ENCODE measurements around the gene OR8A1. TPM values are rescaled to one million over a fixed set of nuclear protein-coding genes. Genes with fewer than 3 reads are reported as not detected.
"Not testable (repeated sequence)": the region's sequence is repeated elsewhere in the genome, so short reads cannot be mapped to it uniquely, and the experiment has no call there.

The OR8A1 gene
- total and polyA plus RNA-seq, 4 experiments from 2014 or later = not detected

- ChIA-PET CTCF (ENCODE audit: partially characterized antibody) (no interaction called here), POLR2A (ENCODE audit: partially characterized antibody) (no interaction called here)
- H3K9me3 ChIP-seq (ENCODE audit: control insufficient read depth in 1 of 2, low read length in 2 of 2) = no peaks in the 10 kb centered on the region
- no peaks in the 10 kb centered on the region for H3K4me1 Mint-ChIP-seq
- peaks cover 6 to 11% of the 10 kb centered on the region in 2 donors for H3K27me3 Mint-ChIP-seq
- no peaks in the 10 kb centered on the region for H3K4me1 ChIP-seq (ENCODE audit: insufficient read depth, low read length)
- no peak overlapping the region for H3K4me3 Mint-ChIP-seq
- no peaks in the 10 kb centered on the region for H3K27me3 ChIP-seq (ENCODE audit: insufficient read depth, low read length)
- H3K9me3 Mint-ChIP-seq = no peaks in the 10 kb centered on the region
- intact Hi-C loops (cut with micrococcal nuclease) = no loop called here
- no peaks in the 10 kb centered on the region for H3K36me3 Mint-ChIP-seq
- H3K36me3 ChIP-seq (ENCODE audit: insufficient read depth, low read length) = no peaks in the 10 kb centered on the region
- H3K27ac ChIP-seq (ENCODE audit: low read depth, low read length) = no peak overlapping the region
- DNase-seq = no peak
- no peak overlapping the region for H3K27ac Mint-ChIP-seq
- no peak overlapping the region for H3K4me3 ChIP-seq (ENCODE audit: low read length in 2 of 2)
Observed at GRCh38 chr11:124592627-124593026, 22.8 kb downstream of the OR8A1 start.

DNA sequence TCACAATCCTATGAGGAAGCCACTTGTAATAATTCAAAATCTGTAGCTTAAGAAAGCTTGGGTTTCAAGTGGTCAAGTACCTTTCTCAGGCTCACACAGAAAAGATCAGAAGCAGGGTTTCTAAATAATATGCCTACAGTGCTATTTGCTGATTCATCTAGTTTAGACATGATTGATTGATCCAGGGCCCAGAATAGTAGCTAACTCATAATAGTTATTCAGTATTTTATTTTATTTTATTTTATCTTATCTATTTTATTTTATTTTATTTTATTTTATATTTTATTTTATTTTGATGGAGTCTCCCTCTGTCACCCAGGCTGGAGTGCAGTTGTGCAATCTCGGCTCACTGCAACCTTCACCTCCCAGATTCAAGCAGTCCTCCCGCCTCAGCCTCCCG is 25.5 kb downstream of the OR8A1 start:
- no peaks in the 10 kb centered on the region for H3K4me1 ChIP-seq (ENCODE audit: insufficient read depth, low read length)
- intact Hi-C loops (cut with micrococcal nuclease) = no loop called here
- no peaks in the 10 kb centered on the region for H3K36me3 ChIP-seq (ENCODE audit: insufficient read depth, low read length)
- DNase-seq = no peak
- H3K4me3 ChIP-seq (ENCODE audit: low read length in 2 of 2) = no peak overlapping the region
- no peaks in the 10 kb centered on the region for H3K27me3 ChIP-seq (ENCODE audit: insufficient read depth, low read length)
- H3K27ac ChIP-seq (ENCODE audit: low read depth, low read length) = no peak overlapping the region
- Mint-ChIP-seq H3K4me1 (no peaks in the 10 kb centered on the region), H3K36me3 (no peaks in the 10 kb centered on the region), H3K27ac (no peak overlapping the region), H3K27me3 (peaks cover 7 to 14% of the 10 kb centered on the region in 2 donors), H3K9me3 (peaks cover 0 to 5% (median 0%) of the 10 kb centered on the region in 8 donors), H3K4me3 (no peak overlapping the region)
- ChIA-PET CTCF (ENCODE audit: partially characterized antibody) (interaction anchor here (1.7 kb wide), 1 partner anchor 10 kb away, joined by 8 read pairs; no protein-coding TSS in a partner anchor), POLR2A (ENCODE audit: partially characterized antibody) (no interaction called here)
- H3K9me3 ChIP-seq (ENCODE audit: control insufficient read depth in 1 of 2, low read length in 2 of 2) = no peaks in the 10 kb centered on the region

GRCh38 chr11:124597626-124598025 is 27.8 kb downstream of the OR8A1 start:
- Mint-ChIP-seq H3K4me3 (no peak overlapping the region), H3K36me3 (no peaks in the 10 kb centered on the region), H3K27me3 (peaks cover 17 to 19% of the 10 kb centered on the region in 2 donors), H3K4me1 (no peaks in the 10 kb centered on the region), H3K27ac (no peak overlapping the region), H3K9me3 (peaks cover 0 to 5% (median 0%) of the 10 kb centered on the region in 8 donors)
- ChIA-PET POLR2A (ENCODE audit: partially characterized antibody) (no interaction called here), CTCF (ENCODE audit: partially characterized antibody) (no interaction called here)
- no peaks in the 10 kb centered on the region for H3K4me1 ChIP-seq (ENCODE audit: insufficient read depth, low read length)
- H3K27ac ChIP-seq (ENCODE audit: low read depth, low read length) = no peak overlapping the region
- no peaks in the 10 kb centered on the region for H3K36me3 ChIP-seq (ENCODE audit: insufficient read depth, low read length)
- H3K9me3 ChIP-seq (ENCODE audit: control insufficient read depth in 1 of 2, low read length in 2 of 2) = no peaks in the 10 kb centered on the region
- no peak for DNase-seq
- no peak overlapping the region for H3K4me3 ChIP-seq (ENCODE audit: low read length in 2 of 2)
- intact Hi-C loops (cut with micrococcal nuclease) = no loop called here
- H3K27me3 ChIP-seq (ENCODE audit: insufficient read depth, low read length) = no peaks in the 10 kb centered on the region

GRCh38 chr11:124600621-124601320 is 31.0 kb downstream of the OR8A1 start:
- peaks cover 0 to 5% (median 0%) of the 10 kb centered on the region in 8 donors for H3K9me3 Mint-ChIP-seq
- H3K4me1 Mint-ChIP-seq = no peaks in the 10 kb centered on the region
- no peaks in the 10 kb centered on the region for H3K9me3 ChIP-seq (ENCODE audit: control insufficient read depth in 1 of 2, low read length in 2 of 2)
- no peak overlapping the region for H3K27ac ChIP-seq (ENCODE audit: low read depth, low read length)
- intact Hi-C loops (cut with micrococcal nuclease) = no loop called here
- H3K4me1 ChIP-seq (ENCODE audit: insufficient read depth, low read length) = no peaks in the 10 kb centered on the region
- ChIA-PET CTCF (ENCODE audit: partially characterized antibody) (interaction anchor here (1.1 kb wide), 1 partner anchor 15 kb away, joined by 4 read pairs; no protein-coding TSS in a partner anchor), POLR2A (ENCODE audit: partially characterized antibody) (no interaction called here)
- H3K4me3 Mint-ChIP-seq = no peak overlapping the region
- no peak for DNase-seq
- no peak overlapping the region for H3K27ac Mint-ChIP-seq
- H3K27me3 ChIP-seq (ENCODE audit: insufficient read depth, low read length) = no peaks in the 10 kb centered on the region
- peaks cover 14 to 20% of the 10 kb centered on the region in 2 donors for H3K27me3 Mint-ChIP-seq
- H3K4me3 ChIP-seq (ENCODE audit: low read length in 2 of 2) = no peak overlapping the region
- no peaks in the 10 kb centered on the region for H3K36me3 ChIP-seq (ENCODE audit: insufficient read depth, low read length)
- no peaks in the 10 kb centered on the region for H3K36me3 Mint-ChIP-seq

DNA sequence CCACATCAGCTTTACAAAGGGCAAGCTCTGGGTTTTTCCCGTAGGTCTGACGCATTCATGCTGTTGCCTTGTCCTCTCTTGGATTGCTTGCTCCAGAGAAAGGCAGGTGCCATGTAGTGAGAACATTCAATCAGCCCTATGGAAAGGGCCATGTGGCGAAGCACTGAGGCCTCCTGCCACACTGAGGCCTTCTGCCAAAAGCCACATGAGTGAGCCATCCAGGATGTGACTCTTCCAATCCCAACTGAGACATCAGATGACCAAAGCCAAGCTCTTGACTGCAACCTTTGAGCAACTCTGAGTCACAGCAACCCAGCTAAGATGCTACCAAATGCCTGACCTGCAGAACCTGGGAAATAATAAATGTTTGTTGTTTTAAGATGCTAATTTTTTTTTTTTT is 32.4 kb downstream of the OR8A1 start:
- no peak for DNase-seq
- no peaks in the 10 kb centered on the region for H3K36me3 ChIP-seq (ENCODE audit: insufficient read depth, low read length)
- POLR2A ChIA-PET (ENCODE audit: partially characterized antibody) = no interaction called here
- H3K27ac ChIP-seq (ENCODE audit: low read depth, low read length) = no peak overlapping the region
- Mint-ChIP-seq H3K27ac (no peak overlapping the region), H3K4me3 (no peak overlapping the region), H3K27me3 (peaks cover 14 to 16% of the 10 kb centered on the region in 2 donors), H3K36me3 (no peaks in the 10 kb centered on the region), H3K4me1 (no peaks in the 10 kb centered on the region), H3K9me3 (peaks cover 0 to 5% (median 0%) of the 10 kb centered on the region in 8 donors)
- intact Hi-C loops (cut with micrococcal nuclease) = no loop called here
- no peaks in the 10 kb centered on the region for H3K9me3 ChIP-seq (ENCODE audit: control insufficient read depth in 1 of 2, low read length in 2 of 2)
- no peaks in the 10 kb centered on the region for H3K27me3 ChIP-seq (ENCODE audit: insufficient read depth, low read length)
- no peaks in the 10 kb centered on the region for H3K4me1 ChIP-seq (ENCODE audit: insufficient read depth, low read length)
- H3K4me3 ChIP-seq (ENCODE audit: low read length in 2 of 2) = no peak overlapping the region
- CTCF ChIA-PET (ENCODE audit: partially characterized antibody) = interaction anchor here (0.7 kb wide), 1 partner anchor 17 kb away, joined by 3 read pairs; no protein-coding TSS in a partner anchor

DNA sequence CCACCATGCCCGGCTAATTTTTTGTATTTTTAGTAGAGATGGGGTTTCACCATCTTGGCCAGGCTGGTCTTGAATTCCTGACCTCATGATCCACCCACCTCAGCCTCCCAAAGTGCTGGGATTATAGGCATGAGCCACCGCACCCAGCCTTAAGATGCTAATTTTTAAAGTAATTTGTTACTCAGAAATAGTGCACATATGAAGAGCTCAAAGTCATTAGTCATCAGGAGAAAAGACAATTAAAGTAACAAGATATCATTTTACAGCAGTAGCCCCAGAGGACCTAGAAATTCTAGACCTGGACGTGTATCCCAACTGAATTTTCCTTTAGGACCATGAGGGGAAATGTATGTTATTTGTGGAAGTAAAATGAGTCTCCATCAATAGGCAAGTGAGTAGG is 32.9 kb downstream of the OR8A1 start:
- H3K27ac Mint-ChIP-seq; DNase-seq; H3K9me3 Mint-ChIP-seq; H3K4me1 ChIP-seq (ENCODE audit: insufficient read depth, low read length); POLR2A ChIA-PET (ENCODE audit: partially characterized antibody); H3K9me3 ChIP-seq (ENCODE audit: control insufficient read depth in 1 of 2, low read length in 2 of 2); H3K27me3 ChIP-seq (ENCODE audit: insufficient read depth, low read length); intact Hi-C loops (cut with micrococcal nuclease); H3K4me3 Mint-ChIP-seq; H3K36me3 ChIP-seq (ENCODE audit: insufficient read depth, low read length); H3K4me1 Mint-ChIP-seq; H3K4me3 ChIP-seq (ENCODE audit: low read length in 2 of 2); H3K27ac ChIP-seq (ENCODE audit: low read depth, low read length); H3K36me3 Mint-ChIP-seq: not testable (repeated sequence)
- peaks cover 14 to 15% of the 10 kb centered on the region in 2 donors for H3K27me3 Mint-ChIP-seq
- CTCF ChIA-PET (ENCODE audit: partially characterized antibody) = interaction anchor here (0.7 kb wide), 1 partner anchor 18 kb away, joined by 3 read pairs; no protein-coding TSS in a partner anchor

GRCh38 chr11:124605719-124606118 is 35.9 kb downstream of the OR8A1 start:
- H3K36me3 Mint-ChIP-seq = no peaks in the 10 kb centered on the region
- H3K4me3 ChIP-seq (ENCODE audit: low read length in 2 of 2) = no peak overlapping the region
- no peaks in the 10 kb centered on the region for H3K4me1 Mint-ChIP-seq
- no peaks in the 10 kb centered on the region for H3K27me3 ChIP-seq (ENCODE audit: insufficient read depth, low read length)
- no peaks in the 10 kb centered on the region for H3K9me3 ChIP-seq (ENCODE audit: control insufficient read depth in 1 of 2, low read length in 2 of 2)
- intact Hi-C loops (cut with micrococcal nuclease) = no loop called here
- DNase-seq = no peak
- ChIA-PET CTCF (ENCODE audit: partially characterized antibody) (no interaction called here), POLR2A (ENCODE audit: partially characterized antibody) (no interaction called here)
- no peak overlapping the region for H3K4me3 Mint-ChIP-seq
- no peaks in the 10 kb centered on the region for H3K9me3 Mint-ChIP-seq
- H3K36me3 ChIP-seq (ENCODE audit: insufficient read depth, low read length) = no peaks in the 10 kb centered on the region
- H3K4me1 ChIP-seq (ENCODE audit: insufficient read depth, low read length) = no peaks in the 10 kb centered on the region
- no peak overlapping the region for H3K27ac Mint-ChIP-seq
- H3K27me3 Mint-ChIP-seq = peaks cover 7 to 9% of the 10 kb centered on the region in 2 donors
- H3K27ac ChIP-seq (ENCODE audit: low read depth, low read length) = no peak overlapping the region

Data from CD4-positive, alpha-beta memory T cell (primary cell).